ENCODE data around the gene ADORA2B.
A peak's percentile ranks its signal among the peaks of the same experiment; 100 is the strongest.

The ADORA2B gene

GRCh38 chr17:15913826-15914225 lies 31.1 kb upstream of the ADORA2B start:
- no peaks in the 10 kb centered on the region for H3K36me3 ChIP-seq
- no peak for TF ChIP-seq CTCF (IDR thresholded peaks at IDR 0.05)
- no peaks in the 10 kb centered on the region for H3K9me3 ChIP-seq
- H3K4me1 ChIP-seq: peaks cover 0 to 8% (median 8%) of the 10 kb centered on the region in 4 donors
- H3K4me3 ChIP-seq: no peak overlapping the region
- no peak for DNase-seq
- H3K27ac ChIP-seq: no peak overlapping the region
- H3K27me3 ChIP-seq: peaks cover 0 to 15% of the 10 kb centered on the region in 2 donors
- intact Hi-C loops (cut with DNase I; ENCODE audit: low total_unique reads): no loop called here

GRCh38 chr17:15914400-15915170 lies 30.3 kb upstream of the ADORA2B start:
- Histone ChIP-seq H3K27ac (no peak overlapping the region), H3K4me1 (peaks cover 0 to 8% (median 8%) of the 10 kb centered on the region in 4 donors), H3K9me3 (no peaks in the 10 kb centered on the region), H3K36me3 (no peaks in the 10 kb centered on the region), H3K4me3 (no peak overlapping the region), H3K27me3 (peaks cover 0 to 15% of the 10 kb centered on the region in 2 donors)
- TF ChIP-seq CTCF (IDR thresholded peaks at IDR 0.05): no peak
- DNase-seq: no peak
- intact Hi-C loops (cut with DNase I; ENCODE audit: low total_unique reads): no loop called here

GRCh38 chr17:15915961-15916360 lies 29.0 kb upstream of the ADORA2B start:
- peaks cover 0 to 3% (median 0%) of the 10 kb centered on the region in 3 donors for H3K9me3 ChIP-seq
- no peak overlapping the region for H3K27ac ChIP-seq
- H3K36me3 ChIP-seq: no peaks in the 10 kb centered on the region
- H3K4me3 ChIP-seq: no peak overlapping the region
- H3K27me3 ChIP-seq: peaks cover 0 to 15% of the 10 kb centered on the region in 2 donors
- DNase-seq: no peak
- no peak for TF ChIP-seq CTCF (IDR thresholded peaks at IDR 0.05)
- intact Hi-C loops (cut with DNase I; ENCODE audit: low total_unique reads): no loop called here
- peaks cover 0 to 8% (median 8%) of the 10 kb centered on the region in 4 donors for H3K4me1 ChIP-seq

GRCh38 chr17:15917021-15917437 lies 27.9 kb upstream of the ADORA2B start:
- Histone ChIP-seq H3K27me3 (peaks cover 0 to 15% of the 10 kb centered on the region in 2 donors), H3K9me3 (peaks cover 0 to 13% (median 0%) of the 10 kb centered on the region in 3 donors), H3K4me3 (no peak overlapping the region), H3K27ac (no peak overlapping the region), H3K36me3 (no peaks in the 10 kb centered on the region), H3K4me1 (peaks cover 0 to 8% (median 8%) of the 10 kb centered on the region in 4 donors)
- TF ChIP-seq CTCF (IDR thresholded peaks at IDR 0.05): no peak
- intact Hi-C loops (cut with DNase I; ENCODE audit: low total_unique reads): no loop called here
- no peak for DNase-seq

GRCh38 chr17:15917438-15918027 lies 27.4 kb upstream of the ADORA2B start:
- H3K4me1 ChIP-seq: peaks cover 0 to 8% (median 8%) of the 10 kb centered on the region in 4 donors
- no peak for TF ChIP-seq CTCF (IDR thresholded peaks at IDR 0.05)
- H3K36me3 ChIP-seq: no peaks in the 10 kb centered on the region
- H3K27ac ChIP-seq: no peak overlapping the region
- H3K27me3 ChIP-seq: peaks cover 0 to 15% of the 10 kb centered on the region in 2 donors
- H3K4me3 ChIP-seq: peak overlapping the region in 1 of 2 donors; percentile 10
- DNase-seq: no peak
- intact Hi-C loops (cut with DNase I; ENCODE audit: low total_unique reads): no loop called here
- H3K9me3 ChIP-seq: peaks cover 0 to 13% (median 0%) of the 10 kb centered on the region in 3 donors

All from tibial artery (tissue), 4 donors.